Type B pancreatic cell (in vitro differentiated cells): ENCODE data around the gene NME7. TPM values are rescaled to one million over a fixed set of nuclear protein-coding genes. Genes with fewer than 3 reads are reported as not detected.

Experiments
- DNase-seq: peaks from one replicate; pipeline ENCODE4 v3.0.0; 2021; ENCODE audit warnings: mixed read lengths; ENCODE audit not compliant: unreplicated experiment; ENCODE audit errors: extremely low spot score
- H3K27ac Mint-ChIP-seq: 2 replicates; pipeline ENCODE4 v1.8.0; 2021; ENCODE audit warnings: mild to moderate bottlenecking, mixed read lengths
- H3K27me3 Mint-ChIP-seq: 2 replicates; pipeline ENCODE4 v1.8.0; 2021; ENCODE audit warnings: mixed read lengths
- H3K36me3 Mint-ChIP-seq: 2 replicates; pipeline ENCODE4 v1.8.0; 2021; ENCODE audit warnings: mixed read lengths
- H3K4me1 Mint-ChIP-seq: one replicate; pipeline ENCODE4 v1.8.0; 2021; ENCODE audit warnings: mixed read lengths; ENCODE audit not compliant: unreplicated experiment
- H3K4me3 Mint-ChIP-seq: 2 replicates; pipeline ENCODE4 v1.8.0; 2021; ENCODE audit warnings: mild to moderate bottlenecking, mixed read lengths
- H3K9me3 Mint-ChIP-seq: 2 replicates; pipeline ENCODE4 v1.8.0; 2021; ENCODE audit warnings: mixed read lengths
- CTCF ChIP-seq: fragments of 200-600 bp; sonication (generic); conservative IDR thresholded peaks from 2 replicates; pipeline ENCODE4 v1.5.0; 2021; ENCODE audit warnings: antibody characterized with exemption, mild to moderate bottlenecking
- total RNA-seq: library from RNA; stranded (reverse); gene quantifications from 2 replicates; pipeline ENCODE4 v1.2.1, GENCODE V29; 2021; ENCODE audit warnings: low replicate concordance

The NME7 gene
- total RNA-seq, 1 donor from 2014 or later = 25.9 TPM

DNA sequence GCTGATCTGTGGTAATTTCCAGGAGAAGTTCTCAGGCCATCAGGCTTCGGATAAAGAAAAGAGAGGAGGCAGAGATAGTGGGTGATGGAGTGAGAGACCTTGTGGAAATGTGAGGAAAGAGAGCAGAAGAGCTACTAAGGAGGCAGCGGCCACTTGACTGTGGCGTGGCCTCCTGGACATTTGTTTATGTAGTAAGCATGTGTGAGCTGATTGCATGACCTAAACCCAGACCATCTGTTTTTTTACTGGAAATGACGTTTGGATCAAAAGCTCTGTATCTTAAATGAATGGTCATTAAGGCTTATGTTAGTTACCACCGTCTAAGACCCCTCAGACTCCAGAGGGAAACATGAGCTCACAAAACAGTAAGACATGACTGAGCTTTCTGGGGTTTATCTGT, 247.5 kb downstream of the NME7 start:
- Mint-ChIP-seq H3K9me3 (no peaks in the 10 kb centered on the region), H3K27ac (peak overlapping the region; percentile 40), H3K4me3 (no peak overlapping the region), H3K36me3 (peaks cover 61% of the 10 kb centered on the region), H3K4me1 (peaks cover 59% of the 10 kb centered on the region), H3K27me3 (no peaks in the 10 kb centered on the region)
- no peak for TF ChIP-seq CTCF
- no peak for DNase-seq

- TF ChIP-seq CTCF = no peak
- peaks cover 57% of the 10 kb centered on the region for H3K4me1 Mint-ChIP-seq
- no peaks in the 10 kb centered on the region for H3K9me3 Mint-ChIP-seq
- no peaks in the 10 kb centered on the region for H3K27me3 Mint-ChIP-seq
- peak overlapping the region; percentile 40 for H3K27ac Mint-ChIP-seq
- H3K36me3 Mint-ChIP-seq = peaks cover 58% of the 10 kb centered on the region
- H3K4me3 Mint-ChIP-seq = peak overlapping the region; percentile 16
- DNase-seq = no peak
Observed at GRCh38 chr1:169119405-169119804, 248.2 kb downstream of the NME7 start.

- Mint-ChIP-seq H3K27me3 (no peaks in the 10 kb centered on the region), H3K4me3 (peak overlapping the region; percentile 3), H3K9me3 (no peaks in the 10 kb centered on the region), H3K27ac (peak overlapping the region; percentile 32), H3K36me3 (peaks cover 62% of the 10 kb centered on the region), H3K4me1 (peaks cover 61% of the 10 kb centered on the region)
- no peak for TF ChIP-seq CTCF
- no peak for DNase-seq
Observed at GRCh38 chr1:169118227-169118626, 249.4 kb downstream of the NME7 start.

- no peaks in the 10 kb centered on the region for H3K9me3 Mint-ChIP-seq
- peaks cover 59% of the 10 kb centered on the region for H3K36me3 Mint-ChIP-seq
- peak overlapping the region; percentile 9 for H3K4me3 Mint-ChIP-seq
- H3K27me3 Mint-ChIP-seq = no peaks in the 10 kb centered on the region
- DNase-seq = no peak
- peak overlapping the region; percentile 92 for H3K27ac Mint-ChIP-seq
- TF ChIP-seq CTCF = no peak
- peaks cover 55% of the 10 kb centered on the region for H3K4me1 Mint-ChIP-seq
Observed at GRCh38 chr1:169117599-169117998, 250.0 kb downstream of the NME7 start.

- H3K4me1 Mint-ChIP-seq = peaks cover 57% of the 10 kb centered on the region
Observed at GRCh38 chr1:169117014-169117413, 250.6 kb downstream of the NME7 start.

More at GRCh38 chr1:169117014-169117413, 250.6 kb downstream of the NME7 start:
- no peak for TF ChIP-seq CTCF
- Mint-ChIP-seq H3K27me3 (no peaks in the 10 kb centered on the region), H3K36me3 (peaks cover 62% of the 10 kb centered on the region), H3K9me3 (no peaks in the 10 kb centered on the region), H3K27ac (peak overlapping the region; percentile 92), H3K4me3 (peak overlapping the region; percentile 9)
- no peak for DNase-seq
